ENCODE data around the gene FGB. TPM values are rescaled to one million over a fixed set of nuclear protein-coding genes. Genes with fewer than 3 reads are reported as not detected.

Gene FGB
- total and polyA plus RNA-seq, 2 of the 13 experiments (the other 11 are each of a cell fraction or from before 2014, with no cell fraction given), result 226 to 784 TPM

- TF ChIP-seq, protein P1, sequence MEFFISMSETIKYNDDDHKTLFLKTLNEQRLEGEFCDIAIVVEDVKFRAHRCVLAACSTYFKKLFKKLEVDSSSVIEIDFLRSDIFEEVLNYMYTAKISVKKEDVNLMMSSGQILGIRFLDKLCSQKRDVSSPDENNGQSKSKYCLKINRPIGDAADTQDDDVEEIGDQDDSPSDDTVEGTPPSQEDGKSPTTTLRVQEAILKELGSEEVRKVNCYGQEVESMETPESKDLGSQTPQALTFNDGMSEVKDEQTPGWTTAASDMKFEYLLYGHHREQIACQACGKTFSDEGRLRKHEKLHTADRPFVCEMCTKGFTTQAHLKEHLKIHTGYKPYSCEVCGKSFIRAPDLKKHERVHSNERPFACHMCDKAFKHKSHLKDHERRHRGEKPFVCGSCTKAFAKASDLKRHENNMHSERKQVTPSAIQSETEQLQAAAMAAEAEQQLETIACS (CRISPR knock-in tag; IDR thresholded peaks at IDR 0.05), result no peak
- TF ChIP-seq ZNF280D (CRISPR knock-in tag; IDR thresholded peaks at IDR 0.05) (no peak), HINFP (CRISPR knock-in tag; IDR thresholded peaks at IDR 0.05; ENCODE audit: low read depth) (no peak), EHMT2 (IDR thresholded peaks at IDR 0.05; ENCODE audit: borderline replicate concordance, low read depth, low read length) (no peak; the same call in 1 of the 2 replicates), SOX5 (CRISPR knock-in tag; IDR thresholded peaks at IDR 0.05; ENCODE audit: borderline replicate concordance) (peak; percentile 96), HHEX (CRISPR knock-in tag; IDR thresholded peaks at IDR 0.05) (0 out of 2 replicates have a peak, but pooled peaks have one; percentile 50), MIER2 (CRISPR knock-in tag; IDR thresholded peaks at IDR 0.05) (0 out of 2 replicates have a peak, but pooled peaks have one; percentile 42), KAT7 (CRISPR knock-in tag; IDR thresholded peaks at IDR 0.05; ENCODE audit: borderline replicate concordance) (no peak), ZNF329 (CRISPR knock-in tag; IDR thresholded peaks at IDR 0.05; ENCODE audit: low read depth) (no peak), ZNF672 (CRISPR knock-in tag; IDR thresholded peaks at IDR 0.05) (no peak), TOPORS (CRISPR knock-in tag; IDR thresholded peaks at IDR 0.05) (no peak), CBX5 (CRISPR knock-in tag; IDR thresholded peaks at IDR 0.05; ENCODE audit: borderline replicate concordance) (0 out of 2 replicates have a peak, but pooled peaks have one; percentile 27), KLF12 (CRISPR knock-in tag; IDR thresholded peaks at IDR 0.05; ENCODE audit: borderline replicate concordance) (no peak), ZNF10 (CRISPR knock-in tag; IDR thresholded peaks at IDR 0.05; ENCODE audit: borderline replicate concordance, low read depth) (no peak), ZNF839 (CRISPR knock-in tag; IDR thresholded peaks at IDR 0.05; ENCODE audit: borderline replicate concordance) (no peak), NAIF1 (CRISPR knock-in tag; IDR thresholded peaks at IDR 0.05; ENCODE audit: borderline replicate concordance) (no peak)
- TF ChIP-seq, protein P2, sequence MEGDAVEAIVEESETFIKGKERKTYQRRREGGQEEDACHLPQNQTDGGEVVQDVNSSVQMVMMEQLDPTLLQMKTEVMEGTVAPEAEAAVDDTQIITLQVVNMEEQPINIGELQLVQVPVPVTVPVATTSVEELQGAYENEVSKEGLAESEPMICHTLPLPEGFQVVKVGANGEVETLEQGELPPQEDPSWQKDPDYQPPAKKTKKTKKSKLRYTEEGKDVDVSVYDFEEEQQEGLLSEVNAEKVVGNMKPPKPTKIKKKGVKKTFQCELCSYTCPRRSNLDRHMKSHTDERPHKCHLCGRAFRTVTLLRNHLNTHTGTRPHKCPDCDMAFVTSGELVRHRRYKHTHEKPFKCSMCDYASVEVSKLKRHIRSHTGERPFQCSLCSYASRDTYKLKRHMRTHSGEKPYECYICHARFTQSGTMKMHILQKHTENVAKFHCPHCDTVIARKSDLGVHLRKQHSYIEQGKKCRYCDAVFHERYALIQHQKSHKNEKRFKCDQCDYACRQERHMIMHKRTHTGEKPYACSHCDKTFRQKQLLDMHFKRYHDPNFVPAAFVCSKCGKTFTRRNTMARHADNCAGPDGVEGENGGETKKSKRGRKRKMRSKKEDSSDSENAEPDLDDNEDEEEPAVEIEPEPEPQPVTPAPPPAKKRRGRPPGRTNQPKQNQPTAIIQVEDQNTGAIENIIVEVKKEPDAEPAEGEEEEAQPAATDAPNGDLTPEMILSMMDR (CRISPR knock-in tag; IDR thresholded peaks at IDR 0.05), result no peak
- TF ChIP-seq, protein P3, sequence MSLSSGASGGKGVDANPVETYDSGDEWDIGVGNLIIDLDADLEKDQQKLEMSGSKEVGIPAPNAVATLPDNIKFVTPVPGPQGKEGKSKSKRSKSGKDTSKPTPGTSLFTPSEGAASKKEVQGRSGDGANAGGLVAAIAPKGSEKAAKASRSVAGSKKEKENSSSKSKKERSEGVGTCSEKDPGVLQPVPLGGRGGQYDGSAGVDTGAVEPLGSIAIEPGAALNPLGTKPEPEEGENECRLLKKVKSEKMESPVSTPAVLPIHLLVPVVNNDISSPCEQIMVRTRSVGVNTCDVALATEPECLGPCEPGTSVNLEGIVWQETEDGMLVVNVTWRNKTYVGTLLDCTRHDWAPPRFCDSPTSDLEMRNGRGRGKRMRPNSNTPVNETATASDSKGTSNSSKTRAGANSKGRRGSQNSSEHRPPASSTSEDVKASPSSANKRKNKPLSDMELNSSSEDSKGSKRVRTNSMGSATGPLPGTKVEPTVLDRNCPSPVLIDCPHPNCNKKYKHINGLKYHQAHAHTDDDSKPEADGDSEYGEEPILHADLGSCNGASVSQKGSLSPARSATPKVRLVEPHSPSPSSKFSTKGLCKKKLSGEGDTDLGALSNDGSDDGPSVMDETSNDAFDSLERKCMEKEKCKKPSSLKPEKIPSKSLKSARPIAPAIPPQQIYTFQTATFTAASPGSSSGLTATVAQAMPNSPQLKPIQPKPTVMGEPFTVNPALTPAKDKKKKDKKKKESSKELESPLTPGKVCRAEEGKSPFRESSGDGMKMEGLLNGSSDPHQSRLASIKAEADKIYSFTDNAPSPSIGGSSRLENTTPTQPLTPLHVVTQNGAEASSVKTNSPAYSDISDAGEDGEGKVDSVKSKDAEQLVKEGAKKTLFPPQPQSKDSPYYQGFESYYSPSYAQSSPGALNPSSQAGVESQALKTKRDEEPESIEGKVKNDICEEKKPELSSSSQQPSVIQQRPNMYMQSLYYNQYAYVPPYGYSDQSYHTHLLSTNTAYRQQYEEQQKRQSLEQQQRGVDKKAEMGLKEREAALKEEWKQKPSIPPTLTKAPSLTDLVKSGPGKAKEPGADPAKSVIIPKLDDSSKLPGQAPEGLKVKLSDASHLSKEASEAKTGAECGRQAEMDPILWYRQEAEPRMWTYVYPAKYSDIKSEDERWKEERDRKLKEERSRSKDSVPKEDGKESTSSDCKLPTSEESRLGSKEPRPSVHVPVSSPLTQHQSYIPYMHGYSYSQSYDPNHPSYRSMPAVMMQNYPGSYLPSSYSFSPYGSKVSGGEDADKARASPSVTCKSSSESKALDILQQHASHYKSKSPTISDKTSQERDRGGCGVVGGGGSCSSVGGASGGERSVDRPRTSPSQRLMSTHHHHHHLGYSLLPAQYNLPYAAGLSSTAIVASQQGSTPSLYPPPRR (CRISPR knock-in tag; IDR thresholded peaks at IDR 0.05; ENCODE audit: borderline replicate concordance), result peak; percentile 94
Measured at GRCh38 chr4:154577324-154577723, 14.5 kb downstream of the FGB start (continued).
